ENCODE measurements around the gene IRF2BP2. TPM values are rescaled to one million over a fixed set of nuclear protein-coding genes. Genes with fewer than 3 reads are reported as not detected.

Gene IRF2BP2
- total RNA-seq, 1 donor from 2014 or later: 199 TPM

- H3K36me3 Mint-ChIP-seq (ENCODE audit: unreplicated experiment): no peaks in the 10 kb centered on the region
- TF ChIP-seq CTCF (IDR thresholded peaks at IDR 0.05; ENCODE audit: partially characterized antibody, unreplicated experiment): no peak
- no peak overlapping the region for H3K4me3 Mint-ChIP-seq (ENCODE audit: unreplicated experiment)
- DNase-seq: no peak
- H3K27me3 Mint-ChIP-seq (ENCODE audit: unreplicated experiment): no peaks in the 10 kb centered on the region
- H3K9me3 Mint-ChIP-seq (ENCODE audit: unreplicated experiment): peaks cover 2% of the 10 kb centered on the region
- H3K27ac Mint-ChIP-seq (ENCODE audit: unreplicated experiment): no peak overlapping the region
- no peaks in the 10 kb centered on the region for H3K4me1 Mint-ChIP-seq (ENCODE audit: low read depth, unreplicated experiment)
Observed at GRCh38 chr1:234578735-234579134, 31.2 kb downstream of the IRF2BP2 start.

- Mint-ChIP-seq H3K27me3 (ENCODE audit: unreplicated experiment) (no peaks in the 10 kb centered on the region), H3K4me3 (ENCODE audit: unreplicated experiment) (no peak overlapping the region), H3K27ac (ENCODE audit: unreplicated experiment) (no peak overlapping the region), H3K36me3 (ENCODE audit: unreplicated experiment) (no peaks in the 10 kb centered on the region), H3K9me3 (ENCODE audit: unreplicated experiment) (peaks cover 2% of the 10 kb centered on the region), H3K4me1 (ENCODE audit: low read depth, unreplicated experiment) (no peaks in the 10 kb centered on the region)
- TF ChIP-seq CTCF (IDR thresholded peaks at IDR 0.05; ENCODE audit: partially characterized antibody, unreplicated experiment): no peak
- DNase-seq: no peak
Observed at GRCh38 chr1:234578087-234578486, 31.9 kb downstream of the IRF2BP2 start.

GRCh38 chr1:234573711-234574299 is 36.2 kb downstream of the IRF2BP2 start:
- DNase-seq: no peak
- Mint-ChIP-seq H3K36me3 (ENCODE audit: unreplicated experiment) (no peaks in the 10 kb centered on the region), H3K4me1 (ENCODE audit: low read depth, unreplicated experiment) (peaks cover 5% of the 10 kb centered on the region), H3K27me3 (ENCODE audit: unreplicated experiment) (no peaks in the 10 kb centered on the region), H3K9me3 (ENCODE audit: unreplicated experiment) (no peaks in the 10 kb centered on the region), H3K4me3 (ENCODE audit: unreplicated experiment) (no peak overlapping the region), H3K27ac (ENCODE audit: unreplicated experiment) (no peak overlapping the region)
- no peak for TF ChIP-seq CTCF (IDR thresholded peaks at IDR 0.05; ENCODE audit: partially characterized antibody, unreplicated experiment)

- DNase-seq: no peak
- Mint-ChIP-seq H3K27ac (ENCODE audit: unreplicated experiment) (no peak overlapping the region), H3K4me1 (ENCODE audit: low read depth, unreplicated experiment) (peaks cover 5% of the 10 kb centered on the region), H3K27me3 (ENCODE audit: unreplicated experiment) (no peaks in the 10 kb centered on the region), H3K4me3 (ENCODE audit: unreplicated experiment) (no peak overlapping the region), H3K9me3 (ENCODE audit: unreplicated experiment) (no peaks in the 10 kb centered on the region), H3K36me3 (ENCODE audit: unreplicated experiment) (no peaks in the 10 kb centered on the region)
- no peak for TF ChIP-seq CTCF (IDR thresholded peaks at IDR 0.05; ENCODE audit: partially characterized antibody, unreplicated experiment)
Observed at GRCh38 chr1:234572966-234573365, 37.0 kb downstream of the IRF2BP2 start.

GRCh38 chr1:234571702-234572101 is 38.3 kb downstream of the IRF2BP2 start:
- Mint-ChIP-seq H3K9me3 (ENCODE audit: unreplicated experiment) (no peaks in the 10 kb centered on the region), H3K4me1 (ENCODE audit: low read depth, unreplicated experiment) (peaks cover 5% of the 10 kb centered on the region), H3K27me3 (ENCODE audit: unreplicated experiment) (no peaks in the 10 kb centered on the region), H3K4me3 (ENCODE audit: unreplicated experiment) (no peak overlapping the region), H3K36me3 (ENCODE audit: unreplicated experiment) (peaks cover 4% of the 10 kb centered on the region), H3K27ac (ENCODE audit: unreplicated experiment) (no peak overlapping the region)
- DNase-seq: no peak
- no peak for TF ChIP-seq CTCF (IDR thresholded peaks at IDR 0.05; ENCODE audit: partially characterized antibody, unreplicated experiment)

All from glutamatergic neuron (in vitro differentiated cells).